GM19351 (cell line): ENCODE results near the gene FGF1.

Experiments
- ATAC-seq: cut with Tn5 transposase; IDR thresholded peaks from one replicate; pipeline ENCODE4 v1.9.1; 2021; ENCODE audit warnings: mild to moderate bottlenecking, moderate library complexity; ENCODE audit not compliant: unreplicated experiment

Gene FGF1

DNA sequence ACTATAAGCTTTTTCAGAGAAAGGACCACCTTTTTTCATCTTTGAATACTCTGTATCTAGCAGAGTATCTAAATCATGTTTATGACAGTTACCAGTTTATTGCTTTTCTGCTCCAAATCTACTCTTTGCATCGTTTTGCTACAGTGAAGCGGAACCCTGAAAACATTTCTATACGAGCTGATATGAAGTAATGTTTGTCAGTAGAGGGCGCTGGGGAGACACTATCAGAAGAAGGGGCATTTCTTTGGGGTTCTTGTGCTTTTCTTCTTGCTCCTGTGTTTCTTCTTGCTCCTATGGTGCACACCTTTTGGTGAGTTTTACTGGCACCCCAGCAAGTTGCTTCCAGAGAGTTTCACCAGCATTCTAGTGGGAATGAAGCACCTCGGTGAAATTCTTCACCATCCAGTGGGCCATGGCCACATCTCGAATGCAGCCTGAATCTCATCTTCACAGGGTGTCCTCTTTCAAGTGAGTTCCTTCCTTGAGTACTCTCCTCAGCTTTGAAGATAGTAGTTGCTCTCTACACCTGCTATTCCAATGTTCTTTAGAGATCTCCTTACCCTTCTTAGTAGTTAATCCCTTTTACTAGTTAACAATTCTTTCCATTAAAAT lies 98.4 kb downstream of the FGF1 start:
- no peak for ATAC-seq

DNA sequence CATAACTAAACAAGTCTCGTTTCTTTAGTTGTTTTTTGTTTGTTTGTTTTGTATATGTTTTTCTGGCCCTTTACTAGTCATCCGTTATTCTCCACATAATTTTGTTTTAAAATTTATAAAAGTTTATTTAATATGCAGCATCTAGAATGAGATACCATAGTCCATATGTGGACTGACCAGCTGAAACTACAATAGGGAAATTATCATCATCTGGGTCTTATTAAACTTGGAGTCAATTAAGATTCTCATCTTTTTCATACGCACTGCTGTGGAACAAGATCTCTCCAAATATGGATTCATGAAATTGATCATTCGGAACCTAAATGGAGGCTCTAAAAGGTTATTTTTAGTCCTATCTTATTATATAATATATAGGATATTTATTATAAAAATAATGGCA lies 99.3 kb downstream of the FGF1 start:
- ATAC-seq: no peak

DNA sequence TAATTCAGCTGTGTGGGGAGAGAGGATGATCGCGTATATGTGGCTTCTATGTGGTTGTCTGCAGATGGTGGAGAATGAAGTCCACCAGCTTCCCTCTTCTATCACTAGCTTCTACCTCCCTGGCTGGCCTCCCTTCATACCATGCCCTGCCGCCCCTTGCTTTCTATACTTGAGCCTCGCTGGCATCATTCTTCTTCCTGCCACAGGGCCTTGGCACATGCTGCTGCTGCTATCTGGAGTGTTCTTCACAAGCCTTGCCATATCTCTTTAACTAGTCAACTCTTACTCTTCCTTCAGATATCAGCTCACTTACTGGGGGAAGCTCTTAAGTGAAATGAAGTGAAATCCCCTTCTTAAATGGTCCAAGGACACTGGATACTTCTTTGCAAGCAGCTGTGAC lies 100.4 kb downstream of the FGF1 start:
- ATAC-seq: no peak

DNA sequence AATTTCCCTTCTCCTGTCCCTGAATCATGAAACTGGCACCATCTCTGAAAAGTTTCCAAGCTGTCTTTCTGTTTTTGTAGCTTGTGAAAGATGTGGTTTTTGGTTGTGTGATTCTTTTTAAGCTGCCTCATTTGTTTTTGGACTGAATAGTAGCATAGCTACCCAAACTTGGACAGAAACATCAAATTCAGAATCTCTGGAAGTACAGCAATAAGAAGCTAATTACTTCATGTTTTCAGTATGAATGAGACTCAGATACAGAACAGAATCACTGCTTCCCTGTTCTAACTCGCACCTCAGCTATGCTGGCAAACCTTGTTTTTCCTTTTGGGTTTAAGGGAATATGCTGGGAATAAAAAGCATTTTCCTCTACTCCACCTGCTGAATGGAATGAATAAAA lies 101.0 kb downstream of the FGF1 start:
- no peak for ATAC-seq

DNA sequence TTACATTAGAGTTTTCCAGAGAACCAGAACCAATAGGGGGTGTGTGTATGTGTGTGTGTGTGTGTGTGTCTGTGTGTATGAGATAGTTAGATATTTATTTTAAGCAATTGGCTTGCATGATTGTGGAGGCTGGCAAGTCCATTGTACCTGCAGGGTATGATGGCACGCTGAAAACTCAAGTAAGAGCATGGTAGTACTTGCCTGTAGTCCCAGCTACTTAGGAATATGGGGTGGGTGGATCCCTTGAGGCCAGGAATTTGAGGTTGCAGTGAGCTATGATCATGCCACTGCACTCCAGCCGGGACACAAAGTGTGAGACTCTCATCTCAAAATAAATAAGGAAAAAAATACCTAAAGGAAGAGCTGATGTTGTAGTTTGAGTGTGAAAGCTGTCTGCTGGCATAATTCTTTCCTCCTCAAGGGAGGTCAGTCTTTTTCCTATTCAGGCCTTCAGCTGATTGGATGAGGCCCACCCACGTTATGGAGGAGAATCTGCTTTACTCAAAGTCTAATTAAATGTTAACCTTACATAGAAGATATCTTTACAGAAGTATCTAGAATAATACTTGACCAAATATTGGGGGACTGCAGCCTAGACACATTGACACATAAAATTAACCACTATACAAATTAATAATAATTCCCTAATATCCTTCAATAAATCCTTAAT lies 107.6 kb downstream of the FGF1 start:
- no peak for ATAC-seq

DNA sequence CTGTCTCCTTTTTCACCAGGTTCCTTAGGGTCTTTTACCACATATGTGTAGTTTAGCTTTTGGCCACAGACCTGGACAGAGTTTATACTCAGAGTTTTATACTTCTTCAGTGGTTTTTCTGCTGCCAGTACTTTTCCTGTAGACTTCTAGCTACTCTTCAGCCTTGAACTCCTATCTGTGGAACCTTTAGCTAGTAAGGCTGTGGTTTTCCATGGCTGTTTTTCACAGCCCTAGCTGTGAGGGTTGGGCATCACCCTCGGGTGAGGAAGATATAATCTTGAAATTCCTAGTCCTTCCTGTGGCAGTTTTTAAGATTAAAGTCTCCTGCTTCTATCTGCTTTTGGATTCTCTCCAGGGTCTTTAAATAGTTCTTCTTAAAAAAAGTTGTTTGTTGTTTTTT lies 109.1 kb downstream of the FGF1 start:
- no peak for ATAC-seq

DNA sequence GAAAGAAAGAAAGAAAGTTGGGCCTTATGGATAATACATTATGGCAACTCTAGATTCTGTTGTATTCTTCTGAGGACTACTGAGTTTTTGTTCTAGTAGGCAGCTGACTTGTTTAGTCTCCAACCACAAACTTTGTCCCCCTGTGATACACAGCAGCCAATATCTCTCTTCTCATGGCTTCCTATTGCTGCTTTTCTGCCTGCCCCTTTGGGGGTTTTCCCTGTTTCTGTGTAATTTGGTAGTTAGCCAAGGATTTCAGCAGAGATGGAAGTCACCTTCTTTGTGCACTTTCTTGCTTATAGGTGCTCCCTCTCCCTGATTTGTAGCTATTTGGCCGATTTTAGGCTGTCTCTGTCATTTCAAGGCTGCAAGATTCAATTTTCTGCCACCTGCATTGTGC lies 109.6 kb downstream of the FGF1 start:
- ATAC-seq: no peak

DNA sequence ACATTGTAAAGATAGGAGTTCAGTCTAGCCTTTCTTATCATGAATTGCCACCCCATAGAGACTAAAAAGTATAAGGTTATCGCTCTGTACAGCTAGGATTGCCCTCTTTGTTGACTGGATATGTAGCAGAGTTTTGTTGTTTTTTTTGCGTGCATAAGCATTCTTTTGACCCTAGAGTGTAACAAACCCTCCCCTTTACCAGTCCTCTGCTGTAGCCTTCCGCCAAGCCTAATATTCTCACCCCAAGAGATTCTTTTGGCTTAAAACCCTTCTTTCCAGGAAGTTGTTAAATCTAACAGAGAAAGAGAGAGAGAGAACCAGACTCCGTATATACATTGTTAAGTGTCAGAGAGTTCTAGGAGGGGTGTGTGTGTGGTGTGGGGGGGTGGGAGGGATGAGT lies 113.9 kb downstream of the FGF1 start:
- no peak for ATAC-seq

DNA sequence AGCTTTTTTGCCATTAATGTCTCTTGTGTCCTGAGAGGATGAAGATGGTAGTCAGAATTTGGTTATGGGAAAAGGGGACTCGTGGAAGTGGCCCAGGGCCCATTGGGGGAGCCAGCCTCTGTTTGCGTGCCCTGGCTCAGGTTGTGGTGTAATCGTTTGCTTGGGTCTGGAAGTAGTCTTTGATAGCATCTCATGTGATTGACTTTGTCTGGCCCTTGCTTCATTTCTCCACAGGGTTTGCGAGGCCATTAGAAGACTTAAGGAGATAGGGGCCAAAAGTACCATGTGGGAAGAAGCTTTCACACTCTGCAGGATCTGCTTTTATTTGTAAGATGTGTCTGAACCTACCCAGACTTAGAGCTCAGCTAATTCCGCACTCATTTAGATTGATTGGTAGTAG lies 114.5 kb downstream of the FGF1 start:
- no peak for ATAC-seq

DNA sequence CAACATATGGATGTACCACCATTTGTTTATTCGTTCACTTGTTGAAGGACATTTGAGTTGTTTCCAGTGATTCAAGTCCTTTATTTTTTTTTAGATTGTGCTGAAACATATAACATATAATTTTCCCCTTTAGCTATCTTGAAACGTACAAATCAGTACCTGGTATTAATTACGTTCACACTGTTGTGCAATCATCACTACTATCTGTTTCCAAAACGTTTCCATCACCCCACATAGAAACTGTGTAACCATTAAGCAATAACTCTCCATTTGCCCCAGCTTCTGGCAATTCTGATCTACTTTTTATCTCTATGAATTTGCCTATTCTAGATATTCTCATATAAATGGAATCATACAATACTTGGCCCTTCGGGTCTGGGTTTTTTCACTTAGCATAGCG lies 116.0 kb downstream of the FGF1 start:
- no peak for ATAC-seq

DNA sequence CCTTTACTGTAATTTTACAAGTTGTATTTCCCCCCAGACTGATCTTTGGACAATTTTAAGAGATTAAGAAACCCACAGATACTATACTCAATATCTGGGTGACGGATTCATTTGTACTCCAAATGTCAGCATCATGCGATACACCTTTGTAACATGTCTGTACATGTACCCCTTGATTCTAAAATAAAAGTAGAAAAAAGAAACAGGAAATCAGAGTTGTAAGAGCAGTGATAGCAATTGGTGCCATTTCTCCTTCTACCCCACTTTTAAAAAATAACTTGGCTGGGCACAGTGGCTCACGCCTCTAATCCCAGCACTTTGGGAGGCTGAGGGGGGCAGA lies 116.9 kb downstream of the FGF1 start:
- ATAC-seq: no peak

DNA sequence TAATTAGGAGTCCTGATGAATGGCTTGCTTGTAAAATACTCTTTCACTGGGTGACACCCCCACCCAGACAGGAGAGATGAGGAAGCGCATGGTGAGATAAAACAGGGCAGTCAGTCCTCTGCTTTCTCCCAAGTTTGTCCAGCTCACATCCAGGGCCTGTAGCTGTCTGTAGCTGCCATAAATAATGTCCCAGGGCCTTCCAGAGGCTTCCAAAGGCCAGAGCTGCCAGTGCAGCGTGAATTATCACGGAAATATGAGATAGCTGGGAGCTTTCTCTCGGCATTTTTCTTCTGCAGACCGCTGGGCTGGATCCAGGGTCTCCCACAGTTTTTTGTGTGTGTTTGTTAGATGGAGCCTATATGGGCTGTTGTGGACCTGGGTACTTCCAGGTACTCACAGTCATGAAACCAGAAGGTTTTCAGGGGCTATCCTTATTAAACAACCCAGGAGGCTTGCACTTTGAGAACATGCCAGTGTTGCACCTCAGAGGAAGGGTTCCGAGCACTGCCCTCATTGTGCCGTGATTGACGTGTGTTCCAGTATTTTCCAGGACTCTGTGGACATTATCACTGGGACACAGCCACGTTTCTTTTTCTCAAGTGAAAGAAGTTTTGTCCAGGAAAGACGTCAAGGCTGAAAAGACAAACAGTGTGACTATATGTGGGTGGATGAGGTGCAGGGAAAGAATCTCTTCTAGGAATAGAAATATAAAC lies 117.5 kb downstream of the FGF1 start:
- no peak for ATAC-seq

DNA sequence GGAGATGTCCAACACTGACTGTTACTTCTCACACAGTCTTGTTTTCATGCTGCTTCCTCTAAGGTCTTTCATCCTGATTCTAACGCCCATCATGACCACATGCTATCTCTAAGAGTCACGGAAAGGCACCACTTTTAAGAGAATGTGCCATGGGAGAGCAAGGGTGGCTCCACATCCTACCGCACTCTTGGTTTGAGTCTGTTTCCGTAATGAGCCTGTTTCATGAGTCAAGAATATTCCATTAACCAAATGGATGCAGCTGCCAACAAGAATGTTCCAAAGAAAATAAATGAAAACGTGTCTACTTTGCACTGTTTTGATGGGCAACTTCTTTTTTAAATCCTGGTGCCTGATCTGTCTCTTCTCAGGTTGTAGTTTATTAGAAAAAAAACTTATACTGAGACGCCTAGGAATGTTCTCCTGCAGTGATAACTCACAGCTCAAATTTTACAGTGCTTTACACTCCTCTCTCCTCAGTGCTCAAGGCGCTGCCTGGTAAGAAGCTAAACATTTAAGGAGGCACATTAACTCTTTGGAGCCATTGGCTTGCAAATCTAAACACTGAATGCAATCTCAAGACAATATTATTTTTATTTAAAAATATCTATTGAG lies 124.3 kb downstream of the FGF1 start:
- no peak for ATAC-seq

DNA sequence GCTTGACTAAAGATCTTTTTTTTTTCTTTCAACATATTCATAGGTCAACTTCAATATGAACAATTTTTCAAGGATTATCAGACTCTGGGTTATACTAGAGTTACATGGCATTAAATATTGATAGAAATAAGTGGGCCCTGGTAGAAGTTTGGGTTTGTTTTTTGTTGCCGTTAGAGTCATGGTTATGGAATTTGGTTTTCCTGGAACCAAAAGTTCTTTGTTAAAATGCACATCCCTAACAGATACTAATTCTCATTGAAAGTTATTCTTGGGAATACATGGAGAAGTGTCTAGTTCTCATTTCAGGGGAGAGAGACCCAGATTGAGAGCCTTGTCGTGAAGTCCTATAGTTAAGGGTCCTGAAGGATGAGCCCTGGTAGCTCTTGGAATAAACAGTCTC lies 124.9 kb downstream of the FGF1 start:
- ATAC-seq: no peak

DNA sequence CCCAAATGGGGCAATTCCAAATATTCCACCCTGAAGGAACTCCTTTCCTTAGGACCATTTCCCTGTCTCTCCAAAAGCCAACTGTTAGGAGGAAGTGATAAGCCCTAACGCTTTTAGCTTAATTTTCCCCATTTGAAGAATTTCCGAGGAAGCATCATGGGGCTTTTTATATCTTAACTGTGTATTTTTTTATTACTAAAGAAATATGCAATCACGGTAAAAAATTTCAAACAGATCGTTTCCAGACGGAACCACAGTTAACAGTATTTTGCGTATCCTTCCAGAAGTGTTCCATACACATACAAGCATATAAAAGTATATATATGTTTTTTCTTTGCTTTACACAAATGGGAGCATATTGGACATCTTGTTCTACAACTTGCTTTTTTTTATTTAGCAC lies 133.8 kb downstream of the FGF1 start:
- no peak for ATAC-seq

DNA sequence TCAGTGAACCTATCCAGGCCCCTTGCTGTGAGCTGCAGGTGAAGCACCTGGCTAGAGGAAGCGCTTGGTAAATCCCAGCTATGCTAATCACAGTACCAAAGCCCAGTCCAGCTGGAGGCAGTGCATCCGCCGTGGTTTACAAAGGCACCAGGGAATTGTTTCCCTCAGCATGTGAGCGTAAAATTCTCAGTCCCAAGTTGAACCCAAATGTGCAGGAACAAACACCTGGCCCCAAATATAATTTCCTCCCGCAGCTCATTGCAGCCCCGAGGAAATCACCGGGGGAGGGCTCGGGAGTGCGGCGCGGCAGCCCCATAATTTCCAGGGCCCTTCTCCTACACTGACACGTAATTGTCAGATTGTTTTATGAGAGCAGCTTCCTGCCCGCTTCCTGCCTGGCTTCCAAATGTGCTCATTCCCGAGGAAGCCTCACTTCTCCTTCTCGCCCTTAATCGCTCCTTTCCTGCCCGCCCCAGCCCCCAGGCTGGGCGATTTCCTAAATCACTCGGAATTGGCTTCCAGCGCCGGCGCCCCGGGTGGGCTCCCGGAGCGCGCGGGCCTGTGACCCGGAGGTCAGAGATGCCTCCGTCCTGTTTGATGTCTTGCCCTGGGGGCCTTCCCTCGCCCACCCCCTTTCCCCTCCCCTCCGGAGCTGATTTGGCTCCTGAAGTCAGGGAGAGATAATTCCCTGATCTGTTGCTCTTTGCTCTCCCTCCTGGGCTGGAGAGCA lies 134.4 kb downstream of the FGF1 start:
- no peak for ATAC-seq

DNA sequence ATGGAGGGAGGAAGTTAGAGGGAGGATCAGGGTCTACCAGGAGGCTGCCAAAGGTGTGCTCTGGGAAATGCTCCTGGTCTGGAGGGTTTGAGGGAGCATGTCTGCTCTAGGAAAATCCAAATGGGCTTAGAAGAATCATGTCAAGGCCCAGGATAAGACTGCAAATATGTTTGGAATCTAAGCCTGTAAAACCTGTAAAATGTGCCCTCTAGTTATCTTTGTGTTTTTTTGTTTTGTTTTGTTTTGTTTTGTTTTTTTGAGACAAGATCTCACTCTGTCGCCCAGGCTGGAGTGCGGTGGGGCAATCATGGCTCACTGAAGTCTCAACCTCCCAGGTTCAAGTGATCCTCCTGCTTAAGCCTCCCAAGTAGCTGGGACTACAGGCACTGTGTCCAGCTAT lies 135.4 kb downstream of the FGF1 start:
- no peak for ATAC-seq

DNA sequence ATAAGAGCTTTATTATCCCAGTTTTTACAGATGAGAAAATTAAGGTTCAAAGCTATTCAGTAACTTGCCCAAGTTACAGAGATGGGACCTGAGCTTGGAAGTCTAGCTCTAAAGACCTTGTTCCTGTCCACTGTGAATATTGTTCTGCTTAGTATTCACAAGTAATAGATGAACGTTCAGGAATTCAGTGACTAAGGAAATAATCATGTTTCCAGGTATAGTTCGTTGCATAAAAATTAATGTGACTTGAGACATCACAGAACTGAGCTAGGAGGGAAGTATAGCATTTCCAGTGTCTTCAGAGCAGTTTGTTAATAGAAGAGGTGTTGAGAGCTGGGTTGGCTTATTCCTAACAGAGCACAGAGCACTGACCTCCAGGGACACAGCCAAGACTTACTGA lies 136.1 kb downstream of the FGF1 start:
- ATAC-seq: no peak

DNA sequence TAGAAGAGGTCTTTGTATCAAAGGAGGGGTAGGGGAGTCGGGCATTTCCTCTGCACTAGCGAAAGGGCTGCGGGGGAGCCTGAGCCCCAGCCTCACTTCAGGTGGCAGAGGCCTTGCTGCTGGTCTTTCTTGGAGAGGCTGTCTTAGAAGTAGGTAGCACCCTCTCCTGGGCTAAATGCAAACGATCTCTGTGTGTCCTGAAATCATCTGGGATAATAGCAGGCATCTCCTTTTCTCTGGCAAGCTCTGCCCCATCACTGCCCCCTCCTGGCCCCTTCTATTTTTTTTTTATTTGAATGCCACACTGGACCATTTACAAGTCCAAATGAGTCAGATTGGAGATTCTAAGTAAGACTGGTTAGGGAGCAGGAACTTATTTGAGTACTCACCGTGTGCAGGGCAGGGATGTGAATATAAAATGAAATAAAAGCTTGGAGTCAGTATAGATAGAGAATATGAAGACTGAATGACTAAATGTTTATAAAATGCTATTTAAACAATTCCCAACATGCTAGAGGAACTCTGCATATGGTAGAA lies 137.1 kb downstream of the FGF1 start:
- peak; percentile 45 for ATAC-seq

DNA sequence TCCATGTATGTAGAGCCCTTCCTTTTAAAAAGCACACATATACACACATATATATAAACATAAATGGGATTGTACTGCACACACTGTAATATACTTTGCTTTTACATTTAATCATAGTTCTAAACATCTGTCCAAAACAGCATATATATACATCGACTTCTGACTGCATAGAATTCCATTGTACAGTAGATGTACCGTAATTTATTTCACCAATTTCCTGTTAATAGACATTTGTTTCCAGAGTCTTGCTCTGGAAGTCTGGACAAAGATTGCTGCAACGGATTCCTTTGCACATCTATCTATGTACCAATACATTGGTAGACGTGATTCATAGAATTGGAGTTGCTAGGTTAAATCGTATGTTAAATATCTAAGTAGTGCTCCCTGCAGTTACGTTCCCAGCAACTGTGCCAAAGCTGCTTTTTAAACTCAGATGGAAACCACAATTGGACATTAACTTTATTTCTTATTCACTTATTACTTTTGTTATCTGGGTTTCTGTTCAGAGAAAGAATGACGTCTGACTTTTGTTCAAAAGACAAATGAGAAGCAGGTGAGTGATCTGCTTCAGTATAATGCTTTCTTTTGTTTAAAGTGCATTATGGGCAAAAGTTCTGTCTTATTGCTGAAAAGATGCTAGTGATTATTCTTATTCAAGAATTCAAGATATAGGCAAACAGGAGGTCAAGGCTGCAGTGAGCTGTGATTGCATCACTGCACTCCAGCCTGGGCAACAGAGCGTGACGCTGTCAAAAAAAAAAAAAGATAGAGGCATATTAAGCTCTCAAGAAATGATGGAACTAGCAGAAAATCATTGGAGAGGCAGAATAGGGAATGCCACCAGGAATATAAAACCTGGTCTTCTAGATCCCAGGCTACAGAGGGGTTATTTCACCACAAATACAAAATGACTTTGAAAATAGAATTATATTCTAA lies 138.2 kb downstream of the FGF1 start:
- no peak for ATAC-seq
